ENCODE measurements around the gene DHRS13.

The DHRS13 gene

DNA sequence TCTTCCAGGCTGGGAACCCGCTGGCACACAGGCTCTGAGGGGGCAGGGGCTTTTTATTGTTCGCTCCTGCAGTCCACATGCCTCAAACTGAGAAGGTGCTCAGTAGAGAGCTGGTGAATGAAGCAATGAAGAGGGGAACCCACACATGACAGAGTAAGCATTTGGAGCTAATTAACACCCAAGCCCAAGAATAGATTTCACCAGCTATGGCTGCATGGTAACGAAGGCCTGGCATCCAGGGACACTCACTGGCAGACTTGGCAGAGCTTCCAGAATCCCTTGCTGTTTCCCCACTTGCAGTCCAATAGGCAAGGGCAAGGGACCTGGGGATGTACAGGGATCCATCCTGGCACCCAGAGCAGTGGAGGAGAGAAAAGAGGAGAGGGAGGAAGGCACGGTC is 17.5 kb downstream of the DHRS13 start:
- DNase-seq (ENCODE audit: low read depth, low spot score) = no peak
- TF ChIP-seq, protein P1, sequence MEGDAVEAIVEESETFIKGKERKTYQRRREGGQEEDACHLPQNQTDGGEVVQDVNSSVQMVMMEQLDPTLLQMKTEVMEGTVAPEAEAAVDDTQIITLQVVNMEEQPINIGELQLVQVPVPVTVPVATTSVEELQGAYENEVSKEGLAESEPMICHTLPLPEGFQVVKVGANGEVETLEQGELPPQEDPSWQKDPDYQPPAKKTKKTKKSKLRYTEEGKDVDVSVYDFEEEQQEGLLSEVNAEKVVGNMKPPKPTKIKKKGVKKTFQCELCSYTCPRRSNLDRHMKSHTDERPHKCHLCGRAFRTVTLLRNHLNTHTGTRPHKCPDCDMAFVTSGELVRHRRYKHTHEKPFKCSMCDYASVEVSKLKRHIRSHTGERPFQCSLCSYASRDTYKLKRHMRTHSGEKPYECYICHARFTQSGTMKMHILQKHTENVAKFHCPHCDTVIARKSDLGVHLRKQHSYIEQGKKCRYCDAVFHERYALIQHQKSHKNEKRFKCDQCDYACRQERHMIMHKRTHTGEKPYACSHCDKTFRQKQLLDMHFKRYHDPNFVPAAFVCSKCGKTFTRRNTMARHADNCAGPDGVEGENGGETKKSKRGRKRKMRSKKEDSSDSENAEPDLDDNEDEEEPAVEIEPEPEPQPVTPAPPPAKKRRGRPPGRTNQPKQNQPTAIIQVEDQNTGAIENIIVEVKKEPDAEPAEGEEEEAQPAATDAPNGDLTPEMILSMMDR (IDR thresholded peaks at IDR 0.05; ENCODE audit: insufficient read depth, low read length, missing control alignments) = no peak
- POLR2A ChIA-PET = no interaction called here
- CTCF ChIA-PET = interaction anchor here (1.1 to 2.0 kb wide), 2 partner anchors 10 to 12 kb away, joined by 3 to 6 read pairs; partner anchors contain the start of gene FLOT2
- no peak overlapping the region for H3K4me3 ChIP-seq (ENCODE audit: low read depth, low read length)

DNA sequence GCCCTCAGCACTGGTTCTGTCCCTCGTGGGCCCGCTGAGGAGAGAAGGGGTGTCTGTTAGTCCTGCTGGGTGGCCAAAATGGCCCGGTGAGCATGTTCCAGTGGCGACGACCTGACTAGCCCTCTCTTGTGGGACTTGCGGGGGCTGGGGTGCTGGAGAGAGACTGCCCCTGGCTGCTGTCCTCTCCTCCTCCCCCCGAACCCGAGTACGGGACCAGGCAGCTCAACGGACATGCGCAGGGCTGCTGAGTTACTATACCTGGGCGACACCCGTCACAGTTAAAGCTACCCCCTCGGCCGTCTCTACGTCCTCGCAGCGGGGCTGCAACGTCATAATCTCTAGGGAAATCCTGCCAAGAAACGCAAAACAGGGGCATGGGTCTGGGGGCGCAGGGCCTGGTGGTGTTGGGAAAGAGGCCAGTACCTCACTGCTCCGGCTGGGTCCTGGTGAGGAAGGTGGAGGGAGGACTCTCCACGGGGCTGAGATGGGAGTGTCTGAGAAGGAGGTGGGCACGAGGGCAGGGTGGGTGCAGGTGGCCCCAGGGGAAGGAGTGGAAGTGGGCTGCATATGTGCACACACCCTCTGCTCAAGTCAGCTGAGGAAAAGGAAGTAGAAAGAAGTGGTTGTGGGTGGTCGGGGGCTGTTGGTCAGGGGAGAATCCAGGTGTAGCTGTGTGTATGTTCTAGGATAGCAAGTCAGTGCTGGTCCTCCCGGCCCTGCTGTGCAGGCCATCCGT is 18.7 kb downstream of the DHRS13 start:
- DNase-seq (ENCODE audit: low read depth, low spot score) = no peak
- ChIA-PET POLR2A (no interaction called here), CTCF (interaction anchor here (0.8 to 2.0 kb wide), 3 partner anchors 12 to 120 kb away, joined by 3 to 6 read pairs (median 3); partner anchors contain the start of gene FLOT2)
- no peak overlapping the region for H3K4me3 ChIP-seq (ENCODE audit: low read depth, low read length)
- TF ChIP-seq, protein P1 (IDR thresholded peaks at IDR 0.05; ENCODE audit: insufficient read depth, low read length, missing control alignments) = no peak

DNA sequence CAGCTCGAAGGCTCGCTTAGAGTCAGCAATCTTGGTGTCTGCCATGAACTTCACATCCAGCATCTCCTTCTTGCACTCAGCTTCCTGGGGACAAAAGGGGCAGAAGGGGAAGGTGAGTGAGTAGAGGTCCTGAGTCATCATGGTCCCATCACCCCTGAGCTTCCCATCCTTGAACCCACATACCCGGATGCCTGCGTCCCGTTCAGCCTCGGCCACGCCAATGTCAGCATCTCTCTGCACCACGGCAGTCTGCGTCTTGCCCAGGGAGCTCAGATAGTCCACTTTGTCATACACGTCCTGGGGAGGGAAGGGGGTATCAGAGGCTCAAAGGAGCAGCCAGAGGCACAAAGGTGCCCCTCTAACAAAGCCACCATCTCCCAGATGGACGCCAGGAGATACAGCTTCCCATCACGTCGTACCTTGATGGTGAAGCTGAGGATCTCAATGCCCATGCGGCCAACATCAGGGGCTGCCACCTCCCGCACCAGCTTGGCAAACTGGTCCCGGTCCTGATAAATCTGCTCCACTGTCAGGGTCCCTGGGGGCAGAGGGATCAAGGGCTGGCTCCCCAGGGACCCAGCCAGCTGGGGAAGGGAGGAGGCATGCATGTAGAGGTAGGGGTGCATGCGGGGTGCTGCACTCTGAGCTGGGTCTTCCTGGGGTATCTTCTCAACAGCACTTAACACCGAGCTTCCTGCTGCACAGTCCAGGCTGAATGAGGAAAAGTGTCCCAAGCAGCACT is 20.6 kb downstream of the DHRS13 start:
- ChIA-PET CTCF (interaction anchor here (0.8 to 1.7 kb wide), 4 partner anchors 14 to 119 kb away, joined by 3 to 10 read pairs (median 3); no protein-coding TSS in a partner anchor), POLR2A (no interaction called here)
- no peak overlapping the region for H3K4me3 ChIP-seq (ENCODE audit: low read depth, low read length)
- no peak for DNase-seq (ENCODE audit: low read depth, low spot score)
- TF ChIP-seq, protein P1 (IDR thresholded peaks at IDR 0.05; ENCODE audit: insufficient read depth, low read length, missing control alignments) = no peak

DNA sequence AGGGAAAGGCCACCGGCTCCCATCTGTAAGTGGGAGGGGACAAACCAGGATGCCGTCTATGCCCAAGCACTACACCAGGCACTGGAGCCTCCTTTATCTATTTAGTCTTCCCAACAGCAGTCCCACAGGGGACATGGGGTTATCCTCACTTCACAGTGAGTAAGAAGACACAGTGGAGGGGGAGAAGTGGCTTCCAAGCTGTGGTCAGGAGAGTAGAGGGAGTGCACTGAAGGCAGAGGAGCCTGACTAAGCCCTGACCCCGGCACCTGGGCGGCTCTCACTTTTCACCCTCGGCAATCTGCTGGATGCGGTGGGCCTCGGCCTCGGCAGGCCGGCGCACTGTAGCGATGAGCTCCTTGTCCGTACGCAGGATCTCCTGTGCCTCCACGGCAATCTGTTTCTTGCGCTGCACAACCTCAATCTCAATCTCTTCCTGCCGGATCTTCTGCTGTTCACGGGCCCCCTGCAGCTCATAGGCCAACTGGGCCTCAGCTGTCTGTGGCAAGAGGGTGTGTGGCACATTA is 21.3 kb downstream of the DHRS13 start:
- TF ChIP-seq, protein P1 (IDR thresholded peaks at IDR 0.05; ENCODE audit: insufficient read depth, low read length, missing control alignments) = no peak
- no peak overlapping the region for H3K4me3 ChIP-seq (ENCODE audit: low read depth, low read length)
- ChIA-PET CTCF (interaction anchor here (1.3 to 1.7 kb wide), 2 partner anchors 117 to 118 kb away, joined by 3 to 10 read pairs; no protein-coding TSS in a partner anchor), POLR2A (no interaction called here)
- no peak for DNase-seq (ENCODE audit: low read depth, low spot score)

DNA sequence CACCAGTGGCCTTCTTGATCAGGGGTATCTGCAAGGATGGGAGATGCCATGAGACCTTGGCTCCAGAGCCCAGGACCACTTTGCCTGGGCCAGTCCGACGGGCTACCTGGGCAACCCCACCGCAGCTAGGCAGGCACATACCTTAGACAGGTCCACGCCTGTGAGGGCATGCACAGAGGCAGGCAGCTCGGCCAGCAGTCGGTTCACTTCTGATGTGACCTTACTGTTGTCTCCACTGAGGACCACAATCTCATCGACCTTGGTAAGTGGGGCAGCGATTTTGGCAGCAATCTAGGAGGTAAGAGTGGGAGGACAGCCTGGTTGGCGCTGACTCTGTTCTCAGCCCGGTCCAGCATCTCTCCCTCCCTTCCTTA is 22.3 kb downstream of the DHRS13 start:
- TF ChIP-seq, protein P1 (IDR thresholded peaks at IDR 0.05; ENCODE audit: insufficient read depth, low read length, missing control alignments) = no peak
- H3K4me3 ChIP-seq (ENCODE audit: low read depth, low read length) = no peak overlapping the region
- ChIA-PET CTCF (interaction anchor here (1.2 to 4.3 kb wide), 4 partner anchors 72 to 131 kb away, joined by 3 to 39 read pairs (median 6); no protein-coding TSS in a partner anchor), POLR2A (no interaction called here)
- no peak for DNase-seq (ENCODE audit: low read depth, low spot score)
